ACC112 (cell line): Measurements from ENCODE around the gene EHF.

Experiments used
- H2AFZ ChIP-seq: fragments of 200-600 bp; sonication (generic); one replicate; pipeline ENCODE4 v1.6.0; 2017; ENCODE audit warnings: antibody characterized with exemption, low read length; ENCODE audit not compliant: unreplicated experiment
- H3K27ac ChIP-seq: fragments of 200-600 bp; sonication (generic); 2 replicates; pipeline ENCODE4 v1.5.1; 2014; ENCODE audit warnings: low read depth, mild to moderate bottlenecking, antibody characterized with exemption, low read length, moderate library complexity
- H3K27me3 ChIP-seq: fragments of 200-600 bp; sonication (generic); 2 replicates; pipeline ENCODE4 v1.6.1; 2014; ENCODE audit warnings: mild to moderate bottlenecking, antibody characterized with exemption, low read length, moderate library complexity, mixed read lengths; ENCODE audit not compliant: insufficient read depth
- H3K36me3 ChIP-seq: fragments of 200-600 bp; sonication (generic); 2 replicates; pipeline ENCODE4 v1.6.1; 2016; ENCODE audit warnings: mild to moderate bottlenecking, antibody characterized with exemption, low read length, moderate library complexity, mixed read lengths; ENCODE audit not compliant: insufficient read depth
- H3K4me1 ChIP-seq: fragments of 200-600 bp; sonication (generic); one replicate; pipeline ENCODE4 v1.6.1; 2016; ENCODE audit warnings: low read length, mixed read lengths; ENCODE audit not compliant: insufficient read depth, unreplicated experiment, control insufficient read depth
- H3K4me3 ChIP-seq: fragments of 200-600 bp; sonication (generic); 2 replicates; pipeline ENCODE4 v1.5.1; 2014; ENCODE audit warnings: mild to moderate bottlenecking, low read depth, low read length
- H3K79me2 ChIP-seq: fragments of 200-600 bp; sonication (generic); one replicate; pipeline ENCODE4 v1.6.0; 2016; ENCODE audit warnings: low read length; ENCODE audit not compliant: control insufficient read depth, unreplicated experiment, insufficient read depth

The EHF gene

GRCh38 chr11:34620820-34621792 is at the start of gene EHF:
TSS of gene EHF (plus strand) at chr11:34621093. CDS start at chr11:34642631, 21,538 bp downstream.
- H3K79me2 ChIP-seq, result no peaks in the 10 kb centered on the region

DNA sequence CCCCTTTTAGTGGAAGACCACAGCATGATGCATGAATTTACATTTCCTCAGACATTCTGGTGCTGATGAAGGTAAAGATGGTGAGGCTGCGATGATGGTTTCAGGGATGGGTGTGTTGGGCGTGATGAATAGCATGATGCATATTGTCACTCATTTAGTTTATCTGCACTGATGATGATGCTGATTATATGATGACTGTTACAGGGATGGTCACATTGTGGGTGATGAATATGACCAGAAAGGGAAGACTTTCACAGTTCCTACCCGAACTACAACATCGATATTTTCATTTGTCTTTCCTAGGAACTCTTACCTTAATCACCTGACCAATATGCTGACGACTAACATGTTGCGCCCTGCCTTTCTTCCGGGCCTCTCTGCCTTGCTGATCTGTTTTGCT is 47.4 kb upstream of the EHF start:
- no peaks in the 10 kb centered on the region for H3K79me2 ChIP-seq
- no peaks in the 10 kb centered on the region for H3K4me1 ChIP-seq
- H2AFZ ChIP-seq, result no peak overlapping the region
- H3K27ac ChIP-seq, result no peak overlapping the region
- no peak overlapping the region for H3K4me3 ChIP-seq
- H3K27me3 ChIP-seq, result peaks cover 46% of the 10 kb centered on the region
- no peaks in the 10 kb centered on the region for H3K36me3 ChIP-seq

More at GRCh38 chr11:34620820-34621792, at the start of gene EHF:
- peak within 1 kb of the TSS; percentile 36 for H2AFZ ChIP-seq
- H3K27ac ChIP-seq, result no peak within 1 kb of the TSS
- no peaks in the 10 kb centered on the region for H3K4me1 ChIP-seq
- H3K27me3 ChIP-seq, result no peaks in the 10 kb centered on the region
- H3K4me3 ChIP-seq, result no peak within 1 kb of the TSS
- H3K36me3 ChIP-seq, result no peaks in the 10 kb centered on the region

GRCh38 chr11:34575261-34575660 is 45.6 kb upstream of the EHF start:
- no peak overlapping the region for H2AFZ ChIP-seq
- H3K27ac ChIP-seq, result no peak overlapping the region
- peaks cover 60% of the 10 kb centered on the region for H3K27me3 ChIP-seq
- H3K4me3 ChIP-seq, result no peak overlapping the region
- no peaks in the 10 kb centered on the region for H3K4me1 ChIP-seq
- H3K79me2 ChIP-seq, result no peaks in the 10 kb centered on the region
- no peaks in the 10 kb centered on the region for H3K36me3 ChIP-seq

GRCh38 chr11:34575671-34576070 is 45.2 kb upstream of the EHF start:
- Histone ChIP-seq H3K27me3 (peaks cover 63% of the 10 kb centered on the region), H3K4me1 (no peaks in the 10 kb centered on the region), H3K4me3 (no peak overlapping the region), H2AFZ (no peak overlapping the region), H3K27ac (no peak overlapping the region), H3K79me2 (no peaks in the 10 kb centered on the region), H3K36me3 (no peaks in the 10 kb centered on the region)

DNA sequence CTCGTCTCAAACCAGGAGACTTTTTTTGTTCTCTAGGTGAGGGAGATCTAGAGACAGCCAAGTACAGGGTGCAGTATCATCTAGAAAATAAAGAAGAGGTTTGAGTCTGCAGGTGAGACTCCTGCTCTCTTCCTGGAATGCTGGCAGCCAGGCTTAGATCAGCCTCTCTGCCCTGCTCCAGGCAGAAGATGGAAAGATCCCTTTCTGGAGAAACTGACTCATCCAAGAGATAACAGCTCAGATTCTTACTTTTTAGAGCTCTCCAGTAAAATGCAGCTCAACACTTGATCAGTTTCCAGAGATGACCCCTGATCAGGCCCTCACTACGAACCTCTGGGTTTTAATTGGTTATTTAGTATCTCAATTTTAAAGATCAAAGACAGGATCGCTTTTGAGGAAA is 44.6 kb upstream of the EHF start:
- Histone ChIP-seq H3K36me3 (no peaks in the 10 kb centered on the region), H3K4me3 (no peak overlapping the region), H3K27ac (no peak overlapping the region), H3K4me1 (no peaks in the 10 kb centered on the region), H2AFZ (no peak overlapping the region), H3K27me3 (peaks cover 70% of the 10 kb centered on the region), H3K79me2 (no peaks in the 10 kb centered on the region)

DNA sequence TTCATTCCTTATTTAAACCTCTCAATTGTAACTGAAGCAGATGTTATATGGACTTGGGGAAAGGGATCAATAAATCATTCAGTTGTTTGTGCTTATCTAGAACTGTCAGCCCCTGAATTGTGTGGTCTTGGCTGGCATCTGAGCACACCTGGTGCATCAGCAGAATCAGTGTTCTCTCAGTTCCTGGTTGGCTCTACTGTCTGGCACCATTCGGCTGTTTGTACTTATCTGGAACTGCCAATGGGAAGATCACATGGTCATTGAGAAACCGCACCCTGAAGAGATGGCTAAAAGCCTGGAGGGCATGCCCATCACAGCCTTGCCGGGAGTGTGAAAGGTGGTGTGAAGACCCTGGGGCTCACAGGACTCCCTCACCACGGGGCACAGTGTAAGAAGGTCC is 37.1 kb upstream of the EHF start:
- H3K36me3 ChIP-seq, result no peaks in the 10 kb centered on the region
- H3K27ac ChIP-seq, result no peak overlapping the region
- no peaks in the 10 kb centered on the region for H3K79me2 ChIP-seq
- no peak overlapping the region for H2AFZ ChIP-seq
- H3K4me3 ChIP-seq, result no peak overlapping the region
- peaks cover 6% of the 10 kb centered on the region for H3K4me1 ChIP-seq
- H3K27me3 ChIP-seq, result peaks cover 26% of the 10 kb centered on the region

DNA sequence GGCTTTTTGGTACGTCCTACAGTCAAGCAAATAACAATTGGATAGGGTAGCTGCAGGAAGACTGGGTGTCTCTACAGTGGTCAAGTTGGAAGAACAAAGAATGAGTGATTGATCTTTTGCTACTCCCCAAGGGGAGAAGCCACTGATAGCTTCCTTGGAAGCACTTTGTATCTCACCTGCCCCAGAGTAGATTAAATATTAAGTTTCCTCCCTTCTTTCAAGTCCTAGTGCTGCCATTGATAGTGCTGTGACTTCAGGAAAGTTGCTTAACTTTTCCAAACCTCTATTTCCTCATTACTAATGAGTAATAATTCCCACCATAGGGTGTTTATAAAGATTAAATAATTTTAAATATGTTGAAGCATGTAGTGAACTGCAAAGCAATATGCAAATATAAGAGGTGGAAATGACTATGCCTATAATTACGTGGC is 35.6 kb upstream of the EHF start:
- H3K27me3 ChIP-seq, result peaks cover 11% of the 10 kb centered on the region
- H3K36me3 ChIP-seq, result no peaks in the 10 kb centered on the region
- H3K79me2 ChIP-seq, result no peaks in the 10 kb centered on the region
- H3K27ac ChIP-seq, result no peak overlapping the region
- no peak overlapping the region for H3K4me3 ChIP-seq
- H3K4me1 ChIP-seq, result peaks cover 6% of the 10 kb centered on the region
- peak overlapping the region; percentile 46 for H2AFZ ChIP-seq

- H3K27ac ChIP-seq, result no peak overlapping the region
- H3K36me3 ChIP-seq, result no peaks in the 10 kb centered on the region
- peak overlapping the region; percentile 54 for H3K4me3 ChIP-seq
- H3K4me1 ChIP-seq, result peaks cover 6% of the 10 kb centered on the region
- H3K79me2 ChIP-seq, result no peaks in the 10 kb centered on the region
- peak overlapping the region; percentile 46 for H2AFZ ChIP-seq
- peaks cover 5% of the 10 kb centered on the region; the same call in 1 of the 2 replicates for H3K27me3 ChIP-seq
Measured at GRCh38 chr11:34585735-34586487, 35.0 kb upstream of the EHF start.

GRCh38 chr11:34586488-34587281 is 34.2 kb upstream of the EHF start:
- H3K27me3 ChIP-seq, result no peaks in the 10 kb centered on the region
- H2AFZ ChIP-seq, result peak overlapping the region; percentile 43
- no peak overlapping the region for H3K27ac ChIP-seq
- no peaks in the 10 kb centered on the region for H3K79me2 ChIP-seq
- H3K36me3 ChIP-seq, result no peaks in the 10 kb centered on the region
- peaks cover 6% of the 10 kb centered on the region for H3K4me1 ChIP-seq
- H3K4me3 ChIP-seq, result no peak overlapping the region; the same call in 1 of the 2 replicates

DNA sequence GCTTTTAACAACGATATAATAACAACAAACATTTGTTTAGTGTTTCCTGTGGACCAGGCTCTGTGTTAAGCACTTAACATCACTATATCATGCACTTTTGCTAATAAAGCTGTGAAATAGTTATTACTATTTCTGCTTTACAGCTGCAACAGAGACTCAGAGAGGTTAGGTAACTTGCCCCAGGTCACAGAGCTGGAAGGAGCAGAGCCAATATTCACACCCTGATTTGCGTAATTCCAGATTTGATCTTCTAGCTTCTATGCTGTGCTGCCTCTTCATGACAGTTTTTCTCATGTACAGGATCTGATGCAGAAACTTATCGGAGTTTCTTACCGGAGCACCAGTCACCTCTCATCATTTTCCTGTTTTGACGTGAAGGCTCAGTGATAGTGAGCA is 33.6 kb upstream of the EHF start:
- H3K79me2 ChIP-seq, result no peaks in the 10 kb centered on the region
- peaks cover 6% of the 10 kb centered on the region for H3K4me1 ChIP-seq
- H3K4me3 ChIP-seq, result no peak overlapping the region
- H3K36me3 ChIP-seq, result no peaks in the 10 kb centered on the region
- no peaks in the 10 kb centered on the region for H3K27me3 ChIP-seq
- H3K27ac ChIP-seq, result no peak overlapping the region
- no peak overlapping the region for H2AFZ ChIP-seq
